ENCODE data around the gene CYB561D2.

The CYB561D2 gene

GRCh38 chr3:50378024-50378423 is 27.4 kb downstream of the CYB561D2 start:
- H2BK12ac ChIP-seq (ENCODE audit: low read length in 2 of 2): no peak overlapping the region
- no peak overlapping the region for H2BK15ac ChIP-seq (ENCODE audit: low read depth, poor library complexity, severe bottlenecking)
- H2BK120ac ChIP-seq (ENCODE audit: low read depth, low read length): no peak overlapping the region
- WGBS: 69% methylated on average over 5 of the region's 6 CpGs
- no peak overlapping the region for H3K23ac ChIP-seq (ENCODE audit: low read length in 2 of 2)
- H3K9ac ChIP-seq (ENCODE audit: low read length): no peak overlapping the region
- H3K18ac ChIP-seq (ENCODE audit: low read depth in 1 of 2, low read length in 2 of 2): no peak overlapping the region
- no peak overlapping the region for H2BK5ac ChIP-seq (ENCODE audit: low read depth, low read length, poor library complexity, severe bottlenecking)
- H3K4ac ChIP-seq (ENCODE audit: low read depth in 1 of 2, low read length in 2 of 2): no peak overlapping the region
- H3K4me1 ChIP-seq (ENCODE audit: control insufficient read depth, insufficient read depth, low read depth, low read length): peaks cover 2% of the 10 kb centered on the region
- H2AK5ac ChIP-seq (ENCODE audit: low read length, severe bottlenecking): no peak overlapping the region
- no peaks in the 10 kb centered on the region for H3K36me3 ChIP-seq (ENCODE audit: control insufficient read depth in 1 of 2, insufficient read depth in 2 of 2, low read depth in 1 of 2, low read length in 2 of 2)
- H3K79me1 ChIP-seq (replicated peaks; ENCODE audit: low read length, poor library complexity, severe bottlenecking): no peaks in the 10 kb centered on the region
- H3K27ac ChIP-seq (ENCODE audit: low read length, poor library complexity, severe bottlenecking): no peak overlapping the region
- H3K27me3 ChIP-seq (ENCODE audit: control insufficient read depth in 1 of 2, insufficient read depth in 1 of 2, low read length in 2 of 2): peaks cover 13 to 45% of the 10 kb centered on the region in 2 experiments
- no peak for DNase-seq
- H3K9me3 ChIP-seq (ENCODE audit: control insufficient read depth, low read length): no peaks in the 10 kb centered on the region
- H2AFZ ChIP-seq (ENCODE audit: low read depth, low read length): peak overlapping the region; percentile 7
- no peak overlapping the region for H3K14ac ChIP-seq (ENCODE audit: low read length in 2 of 2)
- no peak overlapping the region for H4K8ac ChIP-seq (ENCODE audit: low read length)
- H4K91ac ChIP-seq (ENCODE audit: low read length): peak overlapping the region; percentile 10
- no peak overlapping the region for H3K4me3 ChIP-seq (ENCODE audit: insufficient read depth in 1 of 2, low read depth in 1 of 2, low read length in 2 of 2)
- no peak overlapping the region for H3K4me2 ChIP-seq (ENCODE audit: low read length, poor library complexity, severe bottlenecking)

- Histone ChIP-seq H4K8ac (ENCODE audit: low read length) (no peak overlapping the region), H2BK120ac (ENCODE audit: low read depth, low read length) (no peak overlapping the region), H3K27me3 (ENCODE audit: control insufficient read depth in 1 of 2, insufficient read depth in 1 of 2, low read length in 2 of 2) (peaks cover 19 to 49% of the 10 kb centered on the region in 2 experiments), H3K23ac (ENCODE audit: low read length in 2 of 2) (no peak overlapping the region), H3K4ac (ENCODE audit: low read depth in 1 of 2, low read length in 2 of 2) (no peak overlapping the region), H3K4me1 (ENCODE audit: control insufficient read depth, insufficient read depth, low read depth, low read length) (peaks cover 2% of the 10 kb centered on the region), H3K9ac (ENCODE audit: low read length) (no peak overlapping the region), H3K9me3 (ENCODE audit: control insufficient read depth, low read length) (no peaks in the 10 kb centered on the region), H3K18ac (ENCODE audit: low read depth in 1 of 2, low read length in 2 of 2) (no peak overlapping the region), H3K14ac (ENCODE audit: low read length in 2 of 2) (no peak overlapping the region), H3K36me3 (ENCODE audit: control insufficient read depth in 1 of 2, insufficient read depth in 2 of 2, low read depth in 1 of 2, low read length in 2 of 2) (no peaks in the 10 kb centered on the region), H2BK5ac (ENCODE audit: low read depth, low read length, poor library complexity, severe bottlenecking) (no peak overlapping the region), H3K4me2 (ENCODE audit: low read length, poor library complexity, severe bottlenecking) (no peak overlapping the region), H3K27ac (ENCODE audit: low read length, poor library complexity, severe bottlenecking) (no peak overlapping the region), H2AK5ac (ENCODE audit: low read length, severe bottlenecking) (no peak overlapping the region), H2AFZ (ENCODE audit: low read depth, low read length) (no peak overlapping the region), H2BK15ac (ENCODE audit: low read depth, poor library complexity, severe bottlenecking) (no peak overlapping the region), H2BK12ac (ENCODE audit: low read length in 2 of 2) (no peak overlapping the region), H3K79me1 (replicated peaks; ENCODE audit: low read length, poor library complexity, severe bottlenecking) (no peaks in the 10 kb centered on the region), H4K91ac (ENCODE audit: low read length) (no peak overlapping the region), H3K4me3 (ENCODE audit: insufficient read depth in 1 of 2, low read depth in 1 of 2, low read length in 2 of 2) (no peak overlapping the region)
- WGBS: 88% methylated on average over 17 of the region's 17 CpGs
- no peak for DNase-seq
These were observed 28.1 kb downstream of the CYB561D2 start for GRCh38 chr3:50378757-50379156.

GRCh38 chr3:50380405-50381085 is 29.9 kb downstream of the CYB561D2 start:
- no peak overlapping the region for H4K8ac ChIP-seq (ENCODE audit: low read length)
- H4K91ac ChIP-seq (ENCODE audit: low read length): no peak overlapping the region
- no peak overlapping the region for H3K23ac ChIP-seq (ENCODE audit: low read length in 2 of 2)
- no peaks in the 10 kb centered on the region for H3K79me1 ChIP-seq (replicated peaks; ENCODE audit: low read length, poor library complexity, severe bottlenecking)
- no peak overlapping the region for H2BK15ac ChIP-seq (ENCODE audit: low read depth, poor library complexity, severe bottlenecking)
- H3K4me1 ChIP-seq (ENCODE audit: control insufficient read depth, insufficient read depth, low read depth, low read length): peaks cover 2% of the 10 kb centered on the region
- H3K4me3 ChIP-seq (ENCODE audit: insufficient read depth in 1 of 2, low read depth in 1 of 2, low read length in 2 of 2): no peak overlapping the region
- no peak overlapping the region for H3K4me2 ChIP-seq (ENCODE audit: low read length, poor library complexity, severe bottlenecking)
- no peaks in the 10 kb centered on the region for H3K36me3 ChIP-seq (ENCODE audit: control insufficient read depth in 1 of 2, insufficient read depth in 2 of 2, low read depth in 1 of 2, low read length in 2 of 2)
- no peak overlapping the region for H2BK12ac ChIP-seq (ENCODE audit: low read length in 2 of 2)
- H3K18ac ChIP-seq (ENCODE audit: low read depth in 1 of 2, low read length in 2 of 2): no peak overlapping the region
- H3K4ac ChIP-seq (ENCODE audit: low read depth in 1 of 2, low read length in 2 of 2): no peak overlapping the region
- WGBS: 81% methylated on average over 15 of the region's 17 CpGs
- DNase-seq: no peak
- H3K9me3 ChIP-seq (ENCODE audit: control insufficient read depth, low read length): no peaks in the 10 kb centered on the region
- H3K9ac ChIP-seq (ENCODE audit: low read length): no peak overlapping the region
- H2BK5ac ChIP-seq (ENCODE audit: low read depth, low read length, poor library complexity, severe bottlenecking): no peak overlapping the region
- no peak overlapping the region for H2AFZ ChIP-seq (ENCODE audit: low read depth, low read length)
- H3K14ac ChIP-seq (ENCODE audit: low read length in 2 of 2): no peak overlapping the region
- no peak overlapping the region for H2AK5ac ChIP-seq (ENCODE audit: low read length, severe bottlenecking)
- H3K27ac ChIP-seq (ENCODE audit: low read length, poor library complexity, severe bottlenecking): no peak overlapping the region
- H3K27me3 ChIP-seq (ENCODE audit: control insufficient read depth in 1 of 2, insufficient read depth in 1 of 2, low read length in 2 of 2): peaks cover 26 to 54% of the 10 kb centered on the region in 2 experiments
- no peak overlapping the region for H2BK120ac ChIP-seq (ENCODE audit: low read depth, low read length)

- Histone ChIP-seq H3K9ac (ENCODE audit: low read length) (no peak overlapping the region), H3K18ac (ENCODE audit: low read depth in 1 of 2, low read length in 2 of 2) (no peak overlapping the region), H2BK12ac (ENCODE audit: low read length in 2 of 2) (no peak overlapping the region), H3K9me3 (ENCODE audit: control insufficient read depth, low read length) (no peaks in the 10 kb centered on the region), H3K27ac (ENCODE audit: low read length, poor library complexity, severe bottlenecking) (no peak overlapping the region), H4K8ac (ENCODE audit: low read length) (no peak overlapping the region), H3K4me2 (ENCODE audit: low read length, poor library complexity, severe bottlenecking) (no peak overlapping the region), H3K79me1 (replicated peaks; ENCODE audit: low read length, poor library complexity, severe bottlenecking) (no peaks in the 10 kb centered on the region), H2AK5ac (ENCODE audit: low read length, severe bottlenecking) (no peak overlapping the region), H3K4me3 (ENCODE audit: insufficient read depth in 1 of 2, low read depth in 1 of 2, low read length in 2 of 2) (no peak overlapping the region), H3K27me3 (ENCODE audit: control insufficient read depth in 1 of 2, insufficient read depth in 1 of 2, low read length in 2 of 2) (peaks cover 19 to 47% of the 10 kb centered on the region in 2 experiments), H3K36me3 (ENCODE audit: control insufficient read depth in 1 of 2, insufficient read depth in 2 of 2, low read depth in 1 of 2, low read length in 2 of 2) (no peaks in the 10 kb centered on the region), H4K91ac (ENCODE audit: low read length) (no peak overlapping the region), H3K14ac (ENCODE audit: low read length in 2 of 2) (no peak overlapping the region), H3K4me1 (ENCODE audit: control insufficient read depth, insufficient read depth, low read depth, low read length) (peaks cover 2% of the 10 kb centered on the region), H2BK5ac (ENCODE audit: low read depth, low read length, poor library complexity, severe bottlenecking) (no peak overlapping the region), H3K23ac (ENCODE audit: low read length in 2 of 2) (no peak overlapping the region), H2BK120ac (ENCODE audit: low read depth, low read length) (no peak overlapping the region), H2BK15ac (ENCODE audit: low read depth, poor library complexity, severe bottlenecking) (no peak overlapping the region), H3K4ac (ENCODE audit: low read depth in 1 of 2, low read length in 2 of 2) (no peak overlapping the region), H2AFZ (ENCODE audit: low read depth, low read length) (no peak overlapping the region)
- 76% methylated on average over 4 of the region's 4 CpGs for WGBS
- DNase-seq: no peak
These were observed 30.7 kb downstream of the CYB561D2 start for GRCh38 chr3:50381383-50381782.

Data from mesenchymal stem cell (in vitro differentiated cells and primary cell).